Activated CD8-positive, alpha-beta memory T cell treated with anti-CD3 and anti-CD28 coated beads for 4 hours (primary cell): ENCODE data around the gene UST.

ENCODE experiments used
- DNase-seq, 2 donors: peaks; one replicate each; pipeline ENCODE4 v3.0.0-alpha.2; 2020; ENCODE audit warnings: low read depth in 2 of 2

Gene UST

DNA sequence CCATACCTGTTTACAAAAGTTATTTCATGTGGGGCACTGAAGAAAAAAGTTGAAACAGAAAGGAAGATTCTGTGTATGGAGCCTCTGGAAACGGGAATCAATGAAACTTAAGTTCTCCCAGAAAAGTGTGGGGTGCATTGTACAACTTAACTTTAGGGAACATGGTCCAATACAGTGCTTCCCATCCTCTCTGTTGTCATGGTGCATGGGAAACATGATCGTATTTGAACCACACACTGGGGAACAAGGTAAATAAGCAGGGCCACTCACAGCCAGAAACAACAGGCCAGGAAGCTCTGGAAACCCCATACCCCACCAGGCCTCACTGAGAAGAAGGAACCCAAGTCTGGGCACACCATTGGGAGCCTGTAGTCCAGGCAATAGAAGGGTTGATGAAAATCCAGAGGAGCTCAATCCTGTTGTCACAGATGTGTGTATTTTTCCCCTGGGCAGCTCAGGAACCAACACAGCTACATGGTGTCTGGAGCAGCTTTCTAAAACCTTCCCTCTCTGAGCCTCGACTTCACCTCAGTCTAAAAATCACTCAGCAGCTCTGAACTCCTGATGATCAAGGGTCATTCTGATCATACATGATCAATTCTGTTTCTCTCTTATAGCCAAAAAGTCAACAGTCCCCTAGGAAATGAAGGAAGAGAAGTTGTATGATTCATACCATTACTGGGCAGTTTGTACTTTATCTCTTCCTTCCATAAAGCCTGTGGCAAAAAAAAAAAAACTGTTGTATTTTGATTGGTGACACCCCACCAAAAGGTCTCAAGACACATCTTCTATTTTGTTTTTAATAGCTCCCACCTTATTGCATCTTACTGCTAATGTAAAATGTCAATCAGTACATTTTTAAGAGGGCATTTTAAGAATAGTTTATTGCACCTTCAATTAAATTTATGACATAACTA, 372.2 kb downstream of the UST start:
- DNase-seq: no peak

DNA sequence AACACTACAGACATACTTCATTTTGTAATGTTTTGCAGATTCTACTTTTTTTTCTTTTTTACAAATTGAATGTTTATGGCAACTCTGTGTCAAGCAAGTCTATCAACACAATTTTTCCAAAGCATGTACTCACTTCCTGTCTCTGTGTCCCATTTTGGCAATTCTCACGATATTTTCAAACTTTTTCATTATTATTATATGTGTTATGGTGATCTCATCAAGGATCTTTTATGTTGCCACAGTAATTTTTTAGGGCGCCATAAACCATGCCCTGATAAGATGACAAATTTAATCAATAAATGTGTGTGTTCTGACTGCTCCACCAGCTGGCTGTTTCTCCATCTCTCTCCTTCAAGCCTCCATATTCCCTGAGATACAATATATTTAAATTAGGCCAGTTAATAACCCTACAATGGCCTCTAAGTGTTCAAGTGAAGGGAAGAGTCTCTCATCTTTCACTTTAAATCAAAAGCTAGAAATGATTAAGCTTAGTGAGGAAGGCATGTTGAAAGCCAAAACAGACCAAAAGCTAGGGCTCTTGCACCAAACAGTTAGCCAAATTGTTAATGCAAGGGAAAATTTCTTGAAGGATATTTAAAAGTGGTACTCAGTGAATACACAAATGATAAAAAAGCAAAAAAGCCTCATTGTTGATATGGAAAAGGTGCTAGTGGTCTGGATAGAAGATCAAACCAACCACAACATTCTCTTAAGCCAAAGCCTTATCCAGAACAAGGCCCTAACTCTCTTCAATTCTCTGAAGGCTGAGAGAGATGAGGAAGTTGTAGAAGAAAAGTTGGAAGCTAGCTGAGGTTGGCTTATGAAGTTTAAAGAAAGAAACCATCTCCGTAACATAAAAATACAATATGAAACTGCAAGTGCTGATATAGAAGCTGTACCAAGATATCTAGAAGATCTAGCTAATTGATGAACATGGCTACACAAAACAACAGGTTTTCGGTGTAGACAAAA, 376.3 kb downstream of the UST start:
- DNase-seq: no peak

DNA sequence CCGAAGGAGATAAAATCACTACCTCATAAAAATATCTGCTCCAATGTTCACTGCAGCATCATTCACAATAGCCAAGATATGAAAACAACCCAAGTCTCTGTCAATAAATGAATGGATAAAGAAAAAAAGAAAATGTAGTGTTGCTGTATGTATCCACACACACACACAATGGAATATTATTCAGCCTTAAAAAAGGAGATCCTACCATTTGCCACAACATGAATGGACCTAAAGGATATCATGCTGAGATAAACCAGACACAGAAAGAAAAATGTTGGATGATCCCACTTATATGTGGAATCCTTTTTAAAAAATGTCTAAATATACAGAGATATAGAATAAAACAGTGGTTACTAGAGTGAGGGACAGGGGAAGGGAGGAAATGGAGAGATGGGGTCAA, 378.5 kb downstream of the UST start:
- no peak for DNase-seq
